Activated T-cell treated with anti-CD3 and anti-CD28 coated beads for 4 hours (primary cell): ENCODE measurements around the gene MALL.
"Not testable (repeated sequence)": the region's sequence is repeated elsewhere in the genome, so short reads cannot be mapped to it uniquely, and the experiment has no call there.

Source experiments
- DNase-seq: peaks from one replicate; pipeline ENCODE4 v3.0.0-alpha.2; 2020

The MALL gene

DNA sequence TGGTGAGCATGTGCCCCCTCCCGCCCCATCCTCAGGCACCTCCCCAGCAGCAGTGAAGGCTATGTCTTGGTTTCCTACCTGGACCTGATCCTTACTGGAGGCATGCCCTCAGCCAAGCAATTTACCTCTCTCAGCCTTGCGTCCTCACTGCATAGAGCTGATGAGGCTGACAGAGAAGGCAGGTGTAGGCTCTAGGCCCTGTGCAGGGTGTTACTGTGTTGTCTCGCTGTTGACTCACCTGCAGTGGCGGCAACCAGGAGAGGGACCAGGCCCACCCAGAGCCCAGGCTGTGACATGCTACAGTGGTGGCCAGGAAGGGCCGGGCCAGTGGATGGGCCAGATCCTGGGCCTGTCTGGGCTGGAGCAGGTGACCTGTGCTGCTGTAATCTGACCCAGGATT lies 65.9 kb downstream of the MALL start:
- DNase-seq = not testable (repeated sequence)

DNA sequence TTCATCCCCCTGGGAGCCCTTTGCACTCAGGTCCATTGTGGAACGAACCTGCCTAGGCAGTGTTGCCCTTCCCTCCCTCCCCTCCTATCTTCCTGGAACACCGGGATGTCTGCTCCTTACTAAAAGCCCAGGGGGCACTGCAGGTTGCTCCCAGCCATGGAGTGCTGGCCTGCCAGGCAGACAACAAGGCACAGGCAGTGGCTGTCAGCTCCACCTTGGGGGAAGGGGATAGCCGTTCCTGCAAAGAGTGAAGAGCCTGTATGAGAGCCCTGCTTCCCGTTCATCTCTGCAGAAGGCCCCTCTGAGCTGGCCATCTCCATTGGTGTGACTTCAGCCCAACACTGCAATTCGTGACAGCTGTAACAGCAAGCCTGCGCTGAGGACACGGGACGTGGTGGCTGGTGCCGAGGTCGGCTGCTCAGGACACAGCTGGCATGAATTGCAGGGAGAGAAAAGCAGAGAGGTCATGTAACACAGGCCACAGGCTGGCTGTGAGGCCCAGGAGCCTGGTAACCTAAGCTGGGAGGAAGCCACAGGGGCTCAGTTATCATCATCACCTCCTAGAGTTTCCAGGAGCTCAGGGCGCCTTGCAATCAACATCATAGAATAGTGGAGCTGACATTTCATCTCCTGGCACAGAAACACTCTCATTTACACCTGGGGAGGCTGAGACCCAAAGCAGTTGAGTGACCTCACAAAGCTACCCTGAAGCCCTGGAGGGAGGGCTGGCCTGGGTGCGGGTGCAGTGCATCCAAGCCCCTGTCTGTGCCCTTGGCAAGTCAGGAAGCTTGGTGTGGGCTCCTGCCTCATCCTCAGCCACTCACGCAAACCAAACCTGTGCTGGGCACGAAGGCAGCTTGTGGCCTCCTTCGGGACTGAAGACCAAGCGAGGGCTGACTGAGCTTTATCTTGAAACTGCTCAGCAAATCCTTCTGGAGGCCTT lies 67.1 kb downstream of the MALL start:
- not testable (repeated sequence) for DNase-seq

DNA sequence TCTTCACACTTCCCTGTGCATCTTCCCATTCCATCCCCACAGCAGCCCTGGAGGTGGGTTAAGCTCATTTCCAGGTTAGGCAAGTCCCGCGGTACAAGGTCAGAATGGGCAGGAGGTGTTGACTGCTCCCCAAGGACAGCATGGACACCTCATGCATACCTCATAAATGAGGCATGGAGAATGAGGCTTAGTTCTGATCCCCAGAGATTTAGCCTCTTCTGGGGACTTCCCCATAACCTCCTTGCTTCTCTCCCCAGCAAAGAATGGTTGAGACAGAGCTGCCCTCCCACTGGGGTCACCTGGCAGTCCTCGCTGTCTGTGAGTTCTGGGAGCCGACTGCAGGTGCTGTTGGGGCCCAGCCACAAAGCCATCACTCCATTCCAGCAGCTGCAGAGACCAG lies 68.4 kb downstream of the MALL start:
- DNase-seq = not testable (repeated sequence)

DNA sequence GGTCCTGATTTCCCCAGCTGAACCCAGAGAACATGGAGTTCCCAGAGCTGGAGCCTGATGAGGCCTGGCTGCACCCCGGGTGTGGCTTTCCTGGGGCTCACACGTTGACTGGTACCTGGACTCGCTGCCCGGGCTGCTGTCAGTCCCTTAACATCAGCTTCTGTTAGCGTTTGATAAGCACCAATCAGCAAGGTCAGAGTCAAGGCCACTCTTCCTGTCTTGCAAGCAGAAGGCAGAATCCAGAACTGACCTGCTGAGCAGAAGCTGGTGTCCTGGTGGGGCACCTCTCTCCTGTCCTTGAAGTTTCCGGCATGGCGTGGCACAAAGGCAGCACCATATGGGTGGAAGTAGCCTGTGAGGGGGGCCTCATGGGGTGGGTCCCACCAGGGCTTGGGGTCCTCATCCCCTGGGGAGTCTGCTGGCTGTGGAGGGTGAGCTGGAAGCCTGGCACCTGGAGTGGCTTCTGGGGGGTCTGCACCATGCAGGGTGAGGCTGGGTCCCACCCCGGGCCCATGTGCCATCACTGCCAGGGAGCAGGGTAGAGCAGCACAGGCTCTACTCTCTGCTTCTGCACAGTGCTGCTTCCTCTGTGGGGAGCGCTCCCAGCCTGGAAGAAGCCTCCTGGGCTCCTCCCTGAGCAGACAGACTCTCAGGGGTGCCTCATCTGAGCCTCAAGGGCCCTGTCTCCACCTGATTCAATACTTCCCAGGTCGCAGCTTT lies 73.5 kb downstream of the MALL start:
- not testable (repeated sequence) for DNase-seq

DNA sequence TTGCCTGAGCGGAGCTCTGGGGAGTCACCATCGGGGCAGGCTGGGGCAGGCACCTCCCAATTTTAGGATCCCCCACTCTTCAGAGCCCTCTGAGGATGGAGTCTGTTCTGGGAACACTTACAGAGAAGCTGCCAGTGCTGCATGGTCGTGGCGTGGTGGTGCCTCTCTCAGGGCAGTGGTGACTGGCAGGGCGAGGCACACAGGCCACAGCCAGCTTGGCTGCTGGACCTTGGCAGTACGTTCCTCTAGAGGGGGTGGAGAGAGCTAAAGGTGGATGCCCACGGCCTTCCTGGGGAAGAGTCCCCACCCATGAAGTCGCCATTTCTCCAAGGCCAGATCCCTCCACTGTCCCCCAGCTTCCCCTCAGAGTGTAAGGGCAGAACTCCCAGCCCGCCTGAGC lies 78.3 kb downstream of the MALL start:
- not testable (repeated sequence) for DNase-seq

DNA sequence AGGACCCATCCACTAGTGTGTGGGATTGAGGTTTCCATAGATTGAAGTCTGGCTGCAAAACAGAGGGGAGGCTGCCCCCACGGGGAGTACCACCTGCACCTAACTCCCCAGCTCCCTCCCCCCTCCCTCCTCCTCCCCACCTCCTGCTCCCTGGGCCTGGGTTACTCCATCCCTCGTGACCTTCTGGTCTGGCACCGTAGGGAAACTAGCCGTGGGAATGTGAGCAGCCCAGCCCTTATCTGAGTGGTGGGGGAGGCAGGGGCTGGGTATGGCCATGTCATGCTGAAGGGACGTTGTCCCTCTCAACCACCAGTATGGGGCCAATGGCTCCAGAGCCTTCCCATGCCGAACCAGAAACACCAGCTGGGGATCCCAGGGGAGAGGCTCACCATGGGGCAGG lies 80.2 kb downstream of the MALL start:
- not testable (repeated sequence) for DNase-seq

DNA sequence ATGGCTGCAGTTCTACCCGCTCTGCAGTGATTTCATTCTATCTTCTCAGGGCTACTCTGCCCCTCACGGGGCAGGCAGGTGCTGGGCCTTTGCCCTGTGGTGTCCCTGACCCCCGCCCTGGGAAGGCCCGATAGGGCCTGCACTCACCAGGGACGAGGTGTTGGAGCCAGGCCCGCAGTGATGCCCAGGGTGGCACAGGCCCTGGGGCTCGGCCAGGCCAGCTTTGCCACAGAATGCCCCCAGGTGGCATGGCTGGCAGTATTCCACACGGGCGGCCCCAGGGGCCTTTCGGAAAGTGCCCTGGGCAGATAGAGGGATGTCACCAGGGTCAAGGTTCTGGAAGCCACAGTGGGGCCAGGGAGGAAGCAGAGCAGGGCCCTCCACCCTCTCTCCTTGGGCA lies 80.7 kb downstream of the MALL start:
- DNase-seq = not testable (repeated sequence)
